Gastroesophageal sphincter (tissue), 3 donors: Measurements from ENCODE around the gene ITPR2.

ENCODE experiments used
- EP300 ChIP-seq: sonication (generic); formaldehyde crosslinking; IDR thresholded peaks from one replicate; pipeline ENCODE4 v1.6.1; 2017; ENCODE audit warnings: antibody characterized with exemption, mild to moderate bottlenecking
- POLR2AphosphoS5 ChIP-seq: sonication (generic); formaldehyde crosslinking; IDR thresholded peaks from one replicate; pipeline ENCODE4 v1.6.1; 2017; ENCODE audit warnings: antibody characterized with exemption
- TF ChIP-seq, protein P1 (sequence below), 4 experiments: fragments of 200-600 bp in 2 of 4; fragments of 450-650 bp in 2 of 4; sonication (generic) in 1 of 4; IDR thresholded peaks; one replicate each; pipeline ENCODE4 v1.5.1; 2017 to 2019; ENCODE audit warnings: antibody characterized with exemption in 4 of 4, mild to moderate bottlenecking in 2 of 4, moderate library complexity in 2 of 4

DNA sequence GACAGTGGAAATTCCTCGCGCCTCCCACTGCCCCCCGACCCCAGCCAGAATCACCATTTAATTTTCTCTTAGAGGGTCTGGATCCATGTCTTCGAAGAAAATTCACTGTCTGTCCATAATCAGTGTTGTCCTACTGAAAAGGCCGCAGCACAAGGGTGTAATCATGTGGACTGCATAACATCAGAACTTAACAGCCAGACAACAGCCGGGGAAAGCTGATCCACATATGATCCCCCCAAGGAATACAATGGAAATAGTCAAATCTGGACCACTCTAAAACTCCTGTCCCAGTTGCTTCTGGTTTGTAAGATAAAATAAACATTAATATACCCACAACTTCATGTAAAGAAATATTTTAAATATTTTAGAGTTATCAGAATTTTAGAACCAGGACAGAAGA, 460.1 kb downstream of the ITPR2 start:
- TF ChIP-seq POLR2AphosphoS5, result no peak
- no peak for TF ChIP-seq EP300
- TF ChIP-seq, protein P1, sequence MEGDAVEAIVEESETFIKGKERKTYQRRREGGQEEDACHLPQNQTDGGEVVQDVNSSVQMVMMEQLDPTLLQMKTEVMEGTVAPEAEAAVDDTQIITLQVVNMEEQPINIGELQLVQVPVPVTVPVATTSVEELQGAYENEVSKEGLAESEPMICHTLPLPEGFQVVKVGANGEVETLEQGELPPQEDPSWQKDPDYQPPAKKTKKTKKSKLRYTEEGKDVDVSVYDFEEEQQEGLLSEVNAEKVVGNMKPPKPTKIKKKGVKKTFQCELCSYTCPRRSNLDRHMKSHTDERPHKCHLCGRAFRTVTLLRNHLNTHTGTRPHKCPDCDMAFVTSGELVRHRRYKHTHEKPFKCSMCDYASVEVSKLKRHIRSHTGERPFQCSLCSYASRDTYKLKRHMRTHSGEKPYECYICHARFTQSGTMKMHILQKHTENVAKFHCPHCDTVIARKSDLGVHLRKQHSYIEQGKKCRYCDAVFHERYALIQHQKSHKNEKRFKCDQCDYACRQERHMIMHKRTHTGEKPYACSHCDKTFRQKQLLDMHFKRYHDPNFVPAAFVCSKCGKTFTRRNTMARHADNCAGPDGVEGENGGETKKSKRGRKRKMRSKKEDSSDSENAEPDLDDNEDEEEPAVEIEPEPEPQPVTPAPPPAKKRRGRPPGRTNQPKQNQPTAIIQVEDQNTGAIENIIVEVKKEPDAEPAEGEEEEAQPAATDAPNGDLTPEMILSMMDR (IDR thresholded peaks at IDR 0.05), result no peak
